ENCODE results near the gene UBFD1.

DNA sequence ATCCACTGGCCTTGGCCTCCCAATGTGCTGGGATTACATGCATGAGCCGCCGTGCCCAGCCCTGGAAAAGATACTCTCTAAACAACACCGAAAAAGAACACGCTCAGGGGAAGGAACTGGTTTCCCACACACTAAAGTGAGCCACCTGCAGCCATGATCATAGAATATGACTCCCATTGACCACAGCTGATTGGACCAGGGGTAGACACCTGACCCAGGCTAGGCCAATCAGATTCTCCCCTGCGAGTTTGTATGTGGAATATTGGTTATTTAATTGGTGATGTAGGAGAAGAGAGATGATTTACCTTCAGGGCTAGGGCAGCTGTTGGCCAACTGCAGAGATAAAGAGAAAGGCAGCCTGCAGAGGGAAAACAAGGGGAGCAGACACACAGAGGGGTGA lies 38.2 kb upstream of the UBFD1 start:
- TF ChIP-seq FOXK2 (IDR thresholded peaks at IDR 0.05), result no peak
- no peak for TF ChIP-seq RAD51 (IDR thresholded peaks at IDR 0.05)
- no peak for TF ChIP-seq CTCF (IDR thresholded peaks at IDR 0.05 in 2 of 3, conservative IDR thresholded peaks at IDR 0.05 in 1 of 3; ENCODE audit: control insufficient read depth in 2 of 3, extremely low read depth in 1 of 3, insufficient read depth in 1 of 3, low read depth in 3 of 3, low read length in 3 of 3)
- TF ChIP-seq ZNF207 (IDR thresholded peaks at IDR 0.05; ENCODE audit: borderline replicate concordance), result no peak
- no peak for TF ChIP-seq MAX (IDR thresholded peaks at IDR 0.05; ENCODE audit: low read depth, low read length)
- TF ChIP-seq CHD4 (IDR thresholded peaks at IDR 0.05), result no peak
